Body of pancreas (tissue), 4 donors: ENCODE results near the gene PTH1R. TPM values are rescaled to one million over a fixed set of nuclear protein-coding genes. Genes with fewer than 3 reads are reported as not detected.

Source experiments
- ATAC-seq: fragments of 150-250 bp; one replicate; pipeline ENCODE4 v1.9.1; 2016
- DNase-seq, 4 donors: peaks; one replicate each; pipeline ENCODE4 v3.0.0-alpha.2; 2019
- H3K27ac ChIP-seq, 4 donors: fragments of 200-600 bp; sonication (generic); 1 replicate in 3 of 4; 2 replicates in 1 of 4; pipeline versions ENCODE4 v1.5.1 to v1.6.1; 2016 to 2019; ENCODE audit warnings: mild to moderate bottlenecking in 1 of 4, mixed read lengths in 1 of 4, moderate library complexity in 1 of 4
- H3K27me3 ChIP-seq, 2 donors: fragments of 200-600 bp; sonication (generic); one replicate each; pipeline ENCODE4 v1.6.0; 2016; ENCODE audit warnings: mild to moderate bottlenecking in 1 of 2
- H3K36me3 ChIP-seq, 2 donors: fragments of 200-600 bp; sonication (generic); replicated peaks in 1 of 2; 2 replicates each; pipeline ENCODE4 v1.5.1; 2016; ENCODE audit warnings: low read depth in 2 of 2; ENCODE audit not compliant: insufficient read depth in 1 of 2
- H3K4me1 ChIP-seq: fragments of 200-600 bp; sonication (generic); one replicate; pipeline ENCODE4 v1.6.0; 2016
- H3K4me3 ChIP-seq, 2 donors: fragments of 200-600 bp; sonication (generic); 1 replicate in 1 of 2; 2 replicates in 1 of 2; pipeline ENCODE4 v1.5.1; 2016 to 2019
- H3K9me3 ChIP-seq, 3 donors: fragments of 200-600 bp; sonication (generic); 1 replicate in 2 of 3; 2 replicates in 1 of 3; pipeline ENCODE4 v1.5.1; 2016
- CTCF ChIP-seq, 7 experiments: fragments of 450-650 bp in 4 of 7; fragments of 200-600 bp in 3 of 7; sonication (generic) in 3 of 7; IDR thresholded peaks; one replicate each; pipeline ENCODE4 v1.5.1; 2016 to 2019; ENCODE audit warnings: antibody characterized with exemption in 7 of 7
- POLR2A ChIP-seq, 3 donors: fragments of 450-650 bp; IDR thresholded peaks; one replicate each; pipeline ENCODE4 v1.6.1; 2016; ENCODE audit warnings: antibody characterized with exemption in 3 of 3, mild to moderate bottlenecking in 2 of 3
- WGBS, 2 donors: methylation state at CpG; one replicate each; pipeline ENCODE4 v1.1.5; 2017; 5-methylcytosine and 5-hydroxymethylcytosine counted together
- intact Hi-C: fragments of 100-400 bp; cut with DNase I; formaldehyde crosslinking; loops from one replicate; pipeline ENCODE4 v1.15.1; 2023
- total RNA-seq, 2 donors: library from RNA; depleted of rRNA; stranded (reverse); fragments of >200 nt; gene quantifications; one replicate each; pipeline ENCODE4 v1.1.0, GENCODE V29; 2016

PTH1R gene
- total RNA-seq, 2 donors from 2014 or later = 1.8 to 8.2 TPM

- intact Hi-C loops = loop anchor here (5.0 kb wide), 1 partner anchor 74 kb away; no protein-coding TSS in a partner anchor
- TF ChIP-seq POLR2A (IDR thresholded peaks at IDR 0.05) (no peak), CTCF (IDR thresholded peaks at IDR 0.05) (no peak)
- H3K27ac ChIP-seq = peak overlapping the region in 1 of 4 donors; percentile 1
- H3K9me3 ChIP-seq = no peaks in the 10 kb centered on the region
- peaks cover 5 to 43% of the 10 kb centered on the region in 2 donors for H3K36me3 ChIP-seq
- ATAC-seq (no peak), DNase-seq (peak in 2 of 4 donors; percentile 5 to 14)
- H3K4me1 ChIP-seq = peaks cover 28% of the 10 kb centered on the region
- H3K4me3 ChIP-seq = no peak overlapping the region
- WGBS, 2 donors = 80 to 89% methylated on average over 15 to 16 of the region's 16 CpGs
- H3K27me3 ChIP-seq = no peaks in the 10 kb centered on the region
Observed at GRCh38 chr3:46922871-46923558, 45.5 kb downstream of the PTH1R start.

GRCh38 chr3:46923559-46924350, 46.2 kb downstream of the PTH1R start:
- peak in 3 of 4 donors; percentile 51 to 55 (median 53) for DNase-seq
- peaks cover 31% of the 10 kb centered on the region for H3K4me1 ChIP-seq
- peaks cover 5 to 37% of the 10 kb centered on the region in 2 donors for H3K36me3 ChIP-seq
- H3K27me3 ChIP-seq = no peaks in the 10 kb centered on the region
- peak; percentile 70 for ATAC-seq
- intact Hi-C loops = loop anchor here (5.0 kb wide), 1 partner anchor 74 kb away; no protein-coding TSS in a partner anchor
- peak; percentile 23 to 96 (median 68) for TF ChIP-seq CTCF (IDR thresholded peaks at IDR 0.05)
- TF ChIP-seq POLR2A (IDR thresholded peaks at IDR 0.05) = no peak
- no peaks in the 10 kb centered on the region for H3K9me3 ChIP-seq
- 45 to 55% methylated on average over 10 to 11 of the region's 11 CpGs for WGBS, 2 donors
- H3K27ac ChIP-seq = peak overlapping the region in 2 of 4 donors; percentile 9 to 27
- no peak overlapping the region for H3K4me3 ChIP-seq

DNA sequence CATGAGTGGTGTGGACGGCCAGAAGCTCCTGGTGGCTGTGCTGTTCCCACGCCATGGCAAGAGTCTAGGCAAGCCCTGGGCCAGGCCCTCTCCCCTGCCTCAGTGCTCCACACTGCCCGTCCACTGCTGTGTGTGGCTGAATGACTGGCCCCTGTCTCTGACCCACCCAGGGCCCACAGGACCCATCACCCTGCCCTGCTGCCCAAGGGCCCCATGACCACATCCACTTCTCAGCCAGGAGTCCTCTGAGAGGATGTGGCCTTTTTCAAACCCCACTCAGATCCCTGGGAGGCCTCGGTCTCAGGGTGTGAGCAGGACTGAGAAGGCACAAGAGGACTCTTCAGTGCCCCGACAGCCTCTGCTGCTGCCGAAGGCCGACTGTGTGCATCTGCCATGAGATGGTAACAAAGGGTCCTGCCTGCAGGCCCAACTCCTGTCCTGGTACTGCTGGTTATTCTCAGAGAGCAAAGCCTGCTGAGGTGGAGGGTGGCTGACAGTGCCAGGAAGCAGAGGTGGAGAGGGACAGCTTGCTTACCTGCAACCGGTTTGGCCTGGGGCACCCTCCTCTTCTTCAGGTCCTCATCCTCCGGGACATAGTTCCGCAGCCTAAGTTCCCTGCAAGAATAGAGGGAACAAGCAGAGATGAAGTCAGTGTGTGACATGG, 47.5 kb downstream of the PTH1R start:
- intact Hi-C loops = loop anchor here (5.0 kb wide), 1 partner anchor 72 kb away; no protein-coding TSS in a partner anchor
- Histone ChIP-seq H3K4me3 (no peak overlapping the region), H3K27ac (peak overlapping the region in 1 of 4 donors; percentile 31), H3K27me3 (no peaks in the 10 kb centered on the region), H3K4me1 (peaks cover 44% of the 10 kb centered on the region), H3K36me3 (peaks cover 5 to 37% of the 10 kb centered on the region in 2 donors), H3K9me3 (no peaks in the 10 kb centered on the region)
- TF ChIP-seq CTCF (IDR thresholded peaks at IDR 0.05) = no peak
- TF ChIP-seq POLR2A (IDR thresholded peaks at IDR 0.05) = no peak
- ATAC-seq (no peak), DNase-seq (peak in 2 of 4 donors; percentile 4 to 9)
- WGBS, 2 donors = 83 to 89% methylated on average over 6 to 10 of the region's 10 CpGs

DNA sequence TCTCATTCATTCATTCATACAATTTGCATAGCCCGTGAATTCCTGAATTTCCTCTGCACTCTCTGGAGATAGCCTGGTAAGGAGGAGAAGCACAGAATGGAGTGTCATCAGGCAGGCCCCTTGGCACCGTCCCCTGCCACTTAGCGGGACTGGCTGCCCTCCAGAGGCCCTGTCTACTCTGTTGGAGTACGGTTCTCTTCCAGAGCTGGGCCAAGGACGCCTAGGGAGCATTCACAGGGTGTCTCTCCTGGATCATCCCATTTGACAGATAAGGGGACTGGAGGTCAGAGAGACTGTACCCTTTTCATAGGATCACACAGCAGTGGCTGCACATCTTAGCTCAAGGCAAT, 48.0 kb downstream of the PTH1R start:
- H3K9me3 ChIP-seq = no peaks in the 10 kb centered on the region
- WGBS, 2 donors = 51 to 88% methylated on average over 1 to 5 of the region's 5 CpGs
- peak in 2 of 4 donors; percentile 28 to 33 for DNase-seq
- no peak for ATAC-seq
- TF ChIP-seq CTCF (IDR thresholded peaks at IDR 0.05) (no peak), POLR2A (IDR thresholded peaks at IDR 0.05) (no peak)
- peak overlapping the region in 1 of 4 donors; percentile 31 for H3K27ac ChIP-seq
- H3K4me1 ChIP-seq = peaks cover 49% of the 10 kb centered on the region
- H3K27me3 ChIP-seq = no peaks in the 10 kb centered on the region
- intact Hi-C loops = no loop called here
- no peak overlapping the region for H3K4me3 ChIP-seq
- H3K36me3 ChIP-seq = peaks cover 5 to 34% of the 10 kb centered on the region in 2 donors
